H54 (cell line): ENCODE results near the gene SFMBT2.
"Not testable (repeated sequence)": the region's sequence is repeated elsewhere in the genome, so short reads cannot be mapped to it uniquely, and the experiment has no call there.

Experiments used
- DNase-seq: peaks from one replicate; pipeline ENCODE4 v3.0.0; 2011; ENCODE audit warnings: low spot score, mixed read lengths; ENCODE audit not compliant: insufficient read length
- FAIRE-seq: peaks from 3 replicates; lab custom pipeline; 2011; peaks lifted over from hg19 to GRCh38; lab: Jason Lieb, UNC
- POLR2A ChIP-seq: IDR thresholded peaks from 2 replicates; pipeline ENCODE4 v1.6.1; 2011; ENCODE audit warnings: low read depth, mild to moderate bottlenecking, low read length

The SFMBT2 gene

GRCh38 chr10:7306616-7307015, 104.2 kb downstream of the SFMBT2 start:
- TF ChIP-seq POLR2A, result no peak
- FAIRE-seq (no peak), DNase-seq (no peak)

- DNase-seq, result no peak
- FAIRE-seq, result no peak
- no peak for TF ChIP-seq POLR2A
Observed at GRCh38 chr10:7306147-7306546, 104.7 kb downstream of the SFMBT2 start.

- FAIRE-seq (no peak), DNase-seq (no peak)
- no peak for TF ChIP-seq POLR2A
Observed at GRCh38 chr10:7305053-7305452, 105.8 kb downstream of the SFMBT2 start.

- no peak for FAIRE-seq
- no peak for TF ChIP-seq POLR2A
- no peak for DNase-seq
Observed at GRCh38 chr10:7304110-7304509, 106.7 kb downstream of the SFMBT2 start.

GRCh38 chr10:7302930-7303557, 107.8 kb downstream of the SFMBT2 start:
- TF ChIP-seq POLR2A, result no peak
- DNase-seq, result no peak
- FAIRE-seq, result no peak

GRCh38 chr10:7302392-7302906, 108.4 kb downstream of the SFMBT2 start:
- DNase-seq (peak; percentile 6), FAIRE-seq (no peak)
- TF ChIP-seq POLR2A, result no peak

GRCh38 chr10:7301006-7301778, 109.6 kb downstream of the SFMBT2 start:
- DNase-seq (no peak), FAIRE-seq (no peak)
- no peak for TF ChIP-seq POLR2A

- no peak for FAIRE-seq
Observed at GRCh38 chr10:7300384-7300971, 110.4 kb downstream of the SFMBT2 start.

GRCh38 chr10:7299601-7300325, 111.1 kb downstream of the SFMBT2 start:
- not testable (repeated sequence) for DNase-seq, FAIRE-seq

More at GRCh38 chr10:7300384-7300971, 110.4 kb downstream of the SFMBT2 start:
- no peak for TF ChIP-seq POLR2A
- DNase-seq, result no peak

GRCh38 chr10:7298495-7298894, 112.3 kb downstream of the SFMBT2 start:
- no peak for FAIRE-seq
- DNase-seq, result no peak
- no peak for TF ChIP-seq POLR2A

GRCh38 chr10:7297094-7297493, 113.7 kb downstream of the SFMBT2 start:
- TF ChIP-seq POLR2A, result no peak
- FAIRE-seq (no peak), DNase-seq (no peak)

GRCh38 chr10:7296648-7297047, 114.2 kb downstream of the SFMBT2 start:
- no peak for DNase-seq
- no peak for FAIRE-seq
- no peak for TF ChIP-seq POLR2A

GRCh38 chr10:7296076-7296475, 114.8 kb downstream of the SFMBT2 start:
- no peak for FAIRE-seq
- TF ChIP-seq POLR2A, result no peak
- no peak for DNase-seq
